ENCODE data around the gene OSBPL7. TPM values are rescaled to one million over a fixed set of nuclear protein-coding genes. Genes with fewer than 3 reads are reported as not detected.

The OSBPL7 gene
- total RNA-seq, 2 donors from 2014 or later: 23.7 to 29.9 TPM

- ATAC-seq: no peak
- peaks cover 6 to 8% of the 10 kb centered on the region in 2 donors for H3K36me3 Mint-ChIP-seq
- H3K9me3 Mint-ChIP-seq: no peaks in the 10 kb centered on the region
- DNase-seq (ENCODE audit: low spot score in 2 of 2): no peak
- H3K27ac Mint-ChIP-seq: peak overlapping the region; percentile 47
Measured at GRCh38 chr17:47837401-47838039, 15.9 kb upstream of the OSBPL7 start.

- H3K36me3 Mint-ChIP-seq: peaks cover 6 to 8% of the 10 kb centered on the region in 2 donors
- H3K9me3 Mint-ChIP-seq: no peaks in the 10 kb centered on the region
- DNase-seq (ENCODE audit: low spot score in 2 of 2) (no peak), ATAC-seq (no peak)
- H3K27ac Mint-ChIP-seq: peak overlapping the region in 1 of 2 donors; percentile 47
Measured at GRCh38 chr17:47836601-47837000, 15.0 kb upstream of the OSBPL7 start.

GRCh38 chr17:47834756-47835155, 13.2 kb upstream of the OSBPL7 start:
- peaks cover 6% of the 10 kb centered on the region in 2 donors for H3K36me3 Mint-ChIP-seq
- DNase-seq (ENCODE audit: low spot score in 2 of 2) (no peak), ATAC-seq (no peak)
- no peaks in the 10 kb centered on the region for H3K9me3 Mint-ChIP-seq
- peak overlapping the region; percentile 19 to 75 for H3K27ac Mint-ChIP-seq

GRCh38 chr17:47831934-47832327, 10.3 kb upstream of the OSBPL7 start:
- no peak for DNase-seq (ENCODE audit: low spot score in 2 of 2)
- peak overlapping the region; percentile 89 for H3K27ac Mint-ChIP-seq
- H3K9me3 Mint-ChIP-seq: no peaks in the 10 kb centered on the region
- H3K36me3 Mint-ChIP-seq: peaks cover 6 to 15% of the 10 kb centered on the region in 2 donors
- peak in 1 of 2 donors; percentile 3 for ATAC-seq

GRCh38 chr17:47831003-47831933, 9.7 kb upstream of the OSBPL7 start, which contains the start of the genes LRRC46 and MRPL10:
Gene LRRC46 (plus strand): TSS chr17:47831670. CDS start chr17:47831990, 320 bp downstream.
Gene MRPL10 (minus strand): TSS chr17:47831541. CDS start chr17:47831511, 30 bp downstream.
- H3K27ac Mint-ChIP-seq: peak within 1 kb of the TSS; percentile 89
- H3K9me3 Mint-ChIP-seq: no peaks in the 10 kb centered on the region
- H3K36me3 Mint-ChIP-seq: peaks cover 11 to 15% of the 10 kb centered on the region in 2 donors
- ATAC-seq (peak; percentile 95 to 98), DNase-seq (ENCODE audit: low spot score in 2 of 2) (peak; percentile 91 to 93)

GRCh38 chr17:47830396-47831002, 8.9 kb upstream of the OSBPL7 start:
- no peak for DNase-seq (ENCODE audit: low spot score in 2 of 2)
- H3K9me3 Mint-ChIP-seq: no peaks in the 10 kb centered on the region
- peaks cover 14 to 15% of the 10 kb centered on the region in 2 donors for H3K36me3 Mint-ChIP-seq
- peak overlapping the region; percentile 89 for H3K27ac Mint-ChIP-seq
- ATAC-seq: no peak

GRCh38 chr17:47829870-47830269, 8.3 kb upstream of the OSBPL7 start:
- H3K27ac Mint-ChIP-seq: peak overlapping the region; percentile 66 to 89
- DNase-seq (ENCODE audit: low spot score in 2 of 2) (no peak), ATAC-seq (peak in 1 of 2 donors; percentile 14)
- H3K9me3 Mint-ChIP-seq: no peaks in the 10 kb centered on the region
- H3K36me3 Mint-ChIP-seq: peaks cover 14 to 15% of the 10 kb centered on the region in 2 donors

- Mint-ChIP-seq H3K27ac (peak overlapping the region in 1 of 2 donors; percentile 22), H3K9me3 (no peaks in the 10 kb centered on the region), H3K36me3 (peaks cover 5 to 8% of the 10 kb centered on the region in 2 donors)
- ATAC-seq: no peak
- no peak for DNase-seq (ENCODE audit: low spot score in 2 of 2)
Measured at GRCh38 chr17:47823519-47823918, 1.9 kb upstream of the OSBPL7 start.

GRCh38 chr17:47822785-47823184, 1.2 kb upstream of the OSBPL7 start:
- Mint-ChIP-seq H3K27ac (peak overlapping the region in 1 of 2 donors; percentile 93), H3K9me3 (no peaks in the 10 kb centered on the region), H3K36me3 (peaks cover 0 to 8% of the 10 kb centered on the region in 2 donors)
- ATAC-seq: no peak
- no peak for DNase-seq (ENCODE audit: low spot score in 2 of 2)

GRCh38 chr17:47821031-47821423, 567 bp downstream of the OSBPL7 start:
- ATAC-seq (peak in 1 of 2 donors; percentile 1), DNase-seq (ENCODE audit: low spot score in 2 of 2) (no peak)
- H3K9me3 Mint-ChIP-seq: no peaks in the 10 kb centered on the region
- H3K36me3 Mint-ChIP-seq: no peaks in the 10 kb centered on the region
- peak overlapping the region; percentile 86 to 93 for H3K27ac Mint-ChIP-seq

- Mint-ChIP-seq H3K9me3 (no peaks in the 10 kb centered on the region), H3K27ac (peak overlapping the region; percentile 82 to 93), H3K36me3 (no peaks in the 10 kb centered on the region)
- DNase-seq (ENCODE audit: low spot score in 2 of 2): no peak
- ATAC-seq: no peak
Measured at GRCh38 chr17:47820033-47820789, 1.4 kb downstream of the OSBPL7 start.

- no peak for ATAC-seq
- no peaks in the 10 kb centered on the region for H3K9me3 Mint-ChIP-seq
- H3K27ac Mint-ChIP-seq: no peak overlapping the region
- H3K36me3 Mint-ChIP-seq: no peaks in the 10 kb centered on the region
- DNase-seq (ENCODE audit: low spot score in 2 of 2): no peak
Measured at GRCh38 chr17:47819475-47819874, 2.1 kb downstream of the OSBPL7 start.

- Mint-ChIP-seq H3K36me3 (no peaks in the 10 kb centered on the region), H3K9me3 (no peaks in the 10 kb centered on the region), H3K27ac (no peak overlapping the region)
- ATAC-seq (no peak), DNase-seq (ENCODE audit: low spot score in 2 of 2) (no peak)
Measured at GRCh38 chr17:47818002-47818695, 3.4 kb downstream of the OSBPL7 start.

GRCh38 chr17:47816947-47817346, 4.6 kb downstream of the OSBPL7 start:
- no peaks in the 10 kb centered on the region for H3K36me3 Mint-ChIP-seq
- DNase-seq (ENCODE audit: low spot score in 2 of 2) (no peak), ATAC-seq (no peak)
- no peaks in the 10 kb centered on the region for H3K9me3 Mint-ChIP-seq
- H3K27ac Mint-ChIP-seq: peak overlapping the region in 1 of 2 donors; percentile 22

GRCh38 chr17:47816111-47816735, 5.4 kb downstream of the OSBPL7 start:
- H3K27ac Mint-ChIP-seq: no peak overlapping the region
- ATAC-seq (no peak), DNase-seq (ENCODE audit: low spot score in 2 of 2) (no peak)
- no peaks in the 10 kb centered on the region for H3K36me3 Mint-ChIP-seq
- no peaks in the 10 kb centered on the region for H3K9me3 Mint-ChIP-seq
